Body of pancreas (tissue), 4 donors: Measurements from ENCODE around the gene PCDHA13.

Source experiments
- CTCF ChIP-seq, 7 experiments: fragments of 450-650 bp in 4 of 7; fragments of 200-600 bp in 3 of 7; sonication (generic) in 3 of 7; IDR thresholded peaks; one replicate each; pipeline ENCODE4 v1.5.1; 2016 to 2019; ENCODE audit warnings: antibody characterized with exemption in 7 of 7
- POLR2A ChIP-seq, 3 donors: fragments of 450-650 bp; IDR thresholded peaks; one replicate each; pipeline ENCODE4 v1.6.1; 2016; ENCODE audit warnings: antibody characterized with exemption in 3 of 3, mild to moderate bottlenecking in 2 of 3

- TF ChIP-seq CTCF (IDR thresholded peaks at IDR 0.05) (no peak), POLR2A (IDR thresholded peaks at IDR 0.05) (no peak)
These were observed 19.3 kb upstream of the PCDHA13 start for GRCh38 chr5:140862441-140863295.
